Esophagus muscularis mucosa (tissue), 4 donors: ENCODE data around the gene TAAR6.

ENCODE experiments used
- EP300 ChIP-seq: sonication (generic); formaldehyde crosslinking; IDR thresholded peaks from one replicate; pipeline ENCODE4 v1.6.1; 2017; ENCODE audit warnings: antibody characterized with exemption
- POLR2A ChIP-seq: fragments of 450-650 bp; IDR thresholded peaks from one replicate; pipeline ENCODE4 v1.6.1; 2017; ENCODE audit warnings: antibody characterized with exemption, moderate library complexity, mild to moderate bottlenecking, low read depth
- POLR2AphosphoS5 ChIP-seq, 2 donors: sonication (generic); formaldehyde crosslinking; IDR thresholded peaks; one replicate each; pipeline ENCODE4 v1.6.1; 2017; ENCODE audit warnings: antibody characterized with exemption in 2 of 2
- TF ChIP-seq, protein P1 (sequence below), 3 experiments: fragments of 200-600 bp in 2 of 3; fragments of 450-650 bp in 1 of 3; sonication (generic) in 2 of 3; IDR thresholded peaks; one replicate each; pipeline ENCODE4 v1.5.1; 2017 to 2019; ENCODE audit warnings: antibody characterized with exemption in 3 of 3, mild to moderate bottlenecking in 2 of 3, moderate library complexity in 1 of 3

DNA sequence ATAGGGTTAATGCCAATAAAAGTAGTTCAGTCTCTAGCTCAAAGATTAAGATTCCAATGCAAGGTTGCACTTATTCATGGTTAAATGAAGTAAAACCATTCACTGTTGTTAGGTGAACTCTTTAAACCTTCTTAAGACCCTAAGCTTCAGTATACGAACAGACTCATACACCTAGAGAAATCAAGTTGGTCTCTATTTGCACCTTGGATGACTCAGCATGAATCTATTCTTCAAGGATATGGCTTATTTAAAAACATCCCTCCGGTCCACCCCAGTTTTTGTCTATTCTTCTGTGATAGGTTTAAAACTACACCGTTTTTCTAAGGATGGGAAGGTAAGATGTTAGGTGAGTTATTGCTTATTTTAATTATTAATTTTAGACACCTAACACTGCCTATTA, 33.0 kb upstream of the TAAR6 start:
- TF ChIP-seq, protein P1, sequence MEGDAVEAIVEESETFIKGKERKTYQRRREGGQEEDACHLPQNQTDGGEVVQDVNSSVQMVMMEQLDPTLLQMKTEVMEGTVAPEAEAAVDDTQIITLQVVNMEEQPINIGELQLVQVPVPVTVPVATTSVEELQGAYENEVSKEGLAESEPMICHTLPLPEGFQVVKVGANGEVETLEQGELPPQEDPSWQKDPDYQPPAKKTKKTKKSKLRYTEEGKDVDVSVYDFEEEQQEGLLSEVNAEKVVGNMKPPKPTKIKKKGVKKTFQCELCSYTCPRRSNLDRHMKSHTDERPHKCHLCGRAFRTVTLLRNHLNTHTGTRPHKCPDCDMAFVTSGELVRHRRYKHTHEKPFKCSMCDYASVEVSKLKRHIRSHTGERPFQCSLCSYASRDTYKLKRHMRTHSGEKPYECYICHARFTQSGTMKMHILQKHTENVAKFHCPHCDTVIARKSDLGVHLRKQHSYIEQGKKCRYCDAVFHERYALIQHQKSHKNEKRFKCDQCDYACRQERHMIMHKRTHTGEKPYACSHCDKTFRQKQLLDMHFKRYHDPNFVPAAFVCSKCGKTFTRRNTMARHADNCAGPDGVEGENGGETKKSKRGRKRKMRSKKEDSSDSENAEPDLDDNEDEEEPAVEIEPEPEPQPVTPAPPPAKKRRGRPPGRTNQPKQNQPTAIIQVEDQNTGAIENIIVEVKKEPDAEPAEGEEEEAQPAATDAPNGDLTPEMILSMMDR (IDR thresholded peaks at IDR 0.05), result no peak
- no peak for TF ChIP-seq EP300
- TF ChIP-seq POLR2AphosphoS5 (IDR thresholded peaks at IDR 0.05), result no peak
- no peak for TF ChIP-seq POLR2A
